ENCODE measurements around the gene DNAJB5.

DNAJB5 gene

DNA sequence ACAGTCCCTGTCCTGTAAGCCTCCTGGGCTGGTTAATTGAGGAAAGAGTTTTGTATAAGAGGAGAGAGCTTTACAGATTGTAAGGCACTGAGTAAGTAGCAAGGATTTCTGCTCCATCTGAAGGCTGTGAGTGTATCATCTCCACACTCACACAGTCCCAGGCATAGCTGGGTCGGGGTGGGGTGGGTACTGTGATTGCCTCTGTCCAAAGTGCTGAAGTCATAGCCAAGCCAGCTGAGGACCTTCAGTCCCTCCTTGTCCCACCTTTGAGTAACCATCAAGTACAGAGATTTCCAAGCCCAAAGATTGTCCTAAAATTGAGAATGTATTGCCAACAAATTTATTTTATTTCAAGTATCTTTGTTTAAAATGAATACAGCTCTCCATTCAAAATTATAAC, 5.5 kb upstream of the DNAJB5 start:
- DNase-seq (ENCODE audit: low read depth), result no peak

DNA sequence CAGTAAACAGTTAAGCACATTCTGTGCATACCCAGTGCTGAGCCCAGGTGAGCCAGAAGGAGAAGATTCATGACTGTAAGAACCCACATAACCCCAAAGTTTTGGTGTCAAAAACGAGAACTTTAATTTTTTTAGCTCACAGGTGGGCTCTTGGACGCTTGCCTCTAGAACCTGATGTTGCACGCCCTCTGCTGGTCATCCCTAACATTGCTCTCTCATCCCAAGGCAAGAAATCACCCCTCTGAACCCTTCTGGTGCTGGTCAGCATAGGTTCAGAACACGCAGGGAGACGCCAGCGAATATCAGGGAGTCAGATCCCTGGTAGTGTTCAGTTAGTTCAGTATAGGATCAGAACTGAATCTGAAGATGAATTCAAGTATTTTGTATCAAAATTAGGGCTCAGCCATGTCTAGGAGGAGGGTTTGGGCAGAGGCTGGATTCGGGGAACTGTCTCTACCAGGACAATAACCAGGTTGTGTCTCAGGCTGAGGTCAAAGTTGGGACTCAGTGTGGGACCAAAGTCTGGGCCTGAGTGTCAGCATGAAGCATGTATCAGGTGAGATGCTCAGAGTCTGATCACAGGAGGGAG, 4.1 kb upstream of the DNAJB5 start:
- DNase-seq (ENCODE audit: low read depth), result peak; percentile 49

DNA sequence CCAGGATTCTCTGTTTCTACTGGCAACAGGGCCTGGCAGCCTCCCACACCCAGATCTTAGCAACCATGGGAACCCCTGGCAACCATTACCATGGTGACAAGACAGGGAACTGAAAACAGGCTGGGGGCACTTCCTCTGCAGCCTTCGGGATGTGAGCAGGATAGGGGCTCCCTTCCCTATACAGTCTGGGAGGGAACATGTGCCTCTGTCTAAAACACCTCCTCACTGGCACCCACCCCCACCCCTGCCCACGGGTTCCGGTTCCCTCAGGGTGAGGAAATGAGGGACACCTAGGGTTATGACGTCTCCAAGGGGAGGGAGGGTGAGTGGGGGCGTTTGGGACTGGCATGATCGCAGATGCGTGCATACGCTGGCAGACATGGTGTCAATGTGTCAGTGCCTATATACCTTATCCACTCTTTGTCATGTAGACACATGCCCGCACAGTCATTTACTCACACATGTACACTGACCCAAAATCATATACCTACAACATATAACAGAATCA, 3.0 kb upstream of the DNAJB5 start:
- DNase-seq (ENCODE audit: low read depth), result no peak

DNA sequence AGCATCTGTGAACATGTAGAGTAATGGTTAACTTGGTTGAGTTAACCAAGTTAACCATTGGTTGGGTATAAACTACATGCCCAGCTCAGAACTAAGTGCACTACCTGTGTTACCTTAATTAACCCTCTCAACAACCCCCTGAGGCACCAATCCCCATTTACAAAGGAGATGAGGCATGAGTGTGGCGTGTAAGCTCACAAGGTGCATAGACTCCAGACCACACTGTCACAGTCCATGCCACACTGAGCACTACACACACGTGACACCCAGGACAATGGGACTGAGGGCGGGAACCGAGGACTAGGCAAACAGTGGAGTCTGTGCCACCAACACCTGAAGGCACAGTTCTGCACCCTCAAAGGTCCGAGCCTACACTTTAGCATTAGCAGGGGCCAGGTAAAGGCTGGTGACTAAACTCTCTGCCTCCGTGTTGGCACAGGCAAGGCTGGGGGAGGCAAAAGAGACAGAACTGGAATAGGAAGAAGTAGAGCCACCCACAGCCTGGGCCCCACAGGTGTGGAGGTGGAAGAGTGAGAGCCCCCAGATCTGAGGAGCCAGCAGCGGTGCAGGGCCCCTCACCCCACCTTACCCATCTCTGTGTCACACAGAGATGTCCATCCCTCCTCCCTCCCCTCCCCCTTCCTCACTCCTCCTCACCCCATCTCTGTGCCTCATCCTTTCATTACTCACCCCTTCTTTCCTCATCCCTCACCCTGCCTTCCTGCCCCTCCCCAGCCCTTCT, 2.2 kb upstream of the DNAJB5 start:
- DNase-seq (ENCODE audit: low read depth), result no peak

DNA sequence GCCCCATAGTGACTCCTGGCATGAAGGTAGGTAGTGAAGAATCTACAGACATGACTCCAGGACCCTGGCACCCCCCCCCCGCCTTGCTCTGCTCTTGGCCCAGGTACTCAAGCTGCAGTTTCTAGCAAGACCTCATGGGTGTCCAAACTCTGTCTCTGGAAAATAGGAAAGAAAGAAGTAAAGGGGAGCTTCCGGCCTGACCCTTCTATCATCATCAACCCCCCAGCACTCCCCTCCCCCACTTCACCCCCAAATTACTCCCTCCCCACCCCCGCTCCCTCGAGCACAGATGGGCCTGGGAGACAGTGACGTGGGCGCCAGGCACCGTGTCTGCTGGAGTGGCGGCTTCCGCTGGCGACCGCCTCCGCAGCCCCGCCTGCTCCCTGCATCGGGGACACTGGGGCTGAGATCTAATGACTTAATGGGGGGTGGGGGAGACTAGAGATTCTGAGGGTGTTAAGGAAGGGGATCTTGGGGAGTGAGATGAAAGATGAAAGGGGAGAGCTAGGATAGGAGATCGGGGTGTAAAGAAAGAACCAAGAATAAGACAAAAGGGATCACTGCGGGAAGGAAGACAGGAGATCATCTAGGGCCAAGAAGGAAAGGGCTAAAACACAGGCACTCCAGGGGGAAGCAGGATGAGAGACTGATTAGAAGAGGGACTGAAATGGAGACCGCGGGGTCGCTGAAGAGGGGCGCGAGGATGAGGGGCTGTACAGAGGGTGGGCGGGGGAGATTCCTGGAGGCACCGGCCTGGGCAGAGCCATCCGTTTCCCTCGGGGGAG, 1.1 kb upstream of the DNAJB5 start:
- DNase-seq (ENCODE audit: low read depth), result no peak

DNA sequence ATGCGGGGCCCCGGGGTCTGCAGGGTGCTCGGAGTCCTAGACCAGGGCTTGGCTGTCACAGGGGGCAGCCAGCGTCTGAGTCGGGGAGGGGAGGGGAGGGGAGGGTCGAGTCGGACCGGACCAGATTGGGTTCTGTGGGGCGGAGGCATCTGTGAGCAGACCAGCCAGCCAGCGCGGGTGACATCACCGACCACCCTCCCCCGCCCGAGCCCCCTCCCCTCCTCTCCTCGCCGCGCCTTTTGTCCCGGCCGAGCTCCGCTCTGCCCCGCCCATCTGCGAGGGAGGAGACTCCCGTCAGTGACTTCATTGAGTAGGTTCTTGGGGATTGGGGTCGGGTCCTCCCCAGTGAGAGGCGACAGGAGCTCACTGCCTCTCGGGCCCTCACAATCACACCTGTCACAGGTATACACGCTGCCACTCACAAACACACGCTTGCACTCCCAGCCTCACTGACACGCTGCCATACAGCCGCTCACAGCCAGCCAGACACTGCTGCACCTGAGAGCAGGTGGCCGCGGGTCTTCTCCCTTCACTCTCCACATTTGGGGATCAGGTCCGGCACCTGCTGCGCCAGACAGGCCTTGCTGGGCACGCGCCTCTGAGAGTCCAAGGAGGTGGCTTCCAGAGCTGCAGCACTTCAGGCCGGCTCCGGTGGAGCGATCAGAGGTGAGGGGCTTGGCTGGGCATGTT, 546 bp downstream of the DNAJB5 start:
- DNase-seq (ENCODE audit: low read depth), result no peak

DNA sequence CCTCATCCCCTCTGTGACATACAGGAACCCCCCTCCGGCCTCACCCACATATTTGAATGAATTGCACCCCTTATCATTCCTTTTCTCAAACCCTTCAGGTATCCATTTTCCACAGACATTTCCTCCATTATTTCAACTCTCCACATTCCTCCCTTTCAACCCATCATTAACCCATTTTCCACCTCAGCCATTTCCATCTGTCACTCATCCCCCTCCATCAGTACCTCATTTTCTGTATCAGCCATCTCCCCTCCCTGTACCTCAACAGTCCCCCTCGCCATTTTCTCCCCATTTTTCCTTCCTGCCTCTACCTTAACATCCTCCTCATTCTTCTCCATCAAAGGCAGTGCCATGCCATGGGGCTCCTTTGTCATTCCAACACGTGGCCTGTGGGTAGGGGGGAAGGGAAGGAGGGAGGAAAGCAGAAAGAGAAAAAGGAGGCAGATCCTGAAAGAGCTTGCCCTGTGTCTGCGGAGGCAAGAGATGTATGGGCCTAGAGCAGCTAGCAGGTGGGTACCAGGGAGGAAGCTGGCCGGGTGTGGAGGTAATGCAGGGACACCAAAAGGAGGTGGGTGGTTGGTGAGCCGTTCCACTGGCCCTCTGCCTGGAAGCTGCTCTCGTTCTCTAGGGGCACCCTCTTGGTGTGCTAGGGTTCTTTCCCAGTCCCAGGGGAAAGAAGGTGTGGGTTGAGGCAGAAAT, 1.5 kb downstream of the DNAJB5 start:
- DNase-seq (ENCODE audit: low read depth), result no peak

DNA sequence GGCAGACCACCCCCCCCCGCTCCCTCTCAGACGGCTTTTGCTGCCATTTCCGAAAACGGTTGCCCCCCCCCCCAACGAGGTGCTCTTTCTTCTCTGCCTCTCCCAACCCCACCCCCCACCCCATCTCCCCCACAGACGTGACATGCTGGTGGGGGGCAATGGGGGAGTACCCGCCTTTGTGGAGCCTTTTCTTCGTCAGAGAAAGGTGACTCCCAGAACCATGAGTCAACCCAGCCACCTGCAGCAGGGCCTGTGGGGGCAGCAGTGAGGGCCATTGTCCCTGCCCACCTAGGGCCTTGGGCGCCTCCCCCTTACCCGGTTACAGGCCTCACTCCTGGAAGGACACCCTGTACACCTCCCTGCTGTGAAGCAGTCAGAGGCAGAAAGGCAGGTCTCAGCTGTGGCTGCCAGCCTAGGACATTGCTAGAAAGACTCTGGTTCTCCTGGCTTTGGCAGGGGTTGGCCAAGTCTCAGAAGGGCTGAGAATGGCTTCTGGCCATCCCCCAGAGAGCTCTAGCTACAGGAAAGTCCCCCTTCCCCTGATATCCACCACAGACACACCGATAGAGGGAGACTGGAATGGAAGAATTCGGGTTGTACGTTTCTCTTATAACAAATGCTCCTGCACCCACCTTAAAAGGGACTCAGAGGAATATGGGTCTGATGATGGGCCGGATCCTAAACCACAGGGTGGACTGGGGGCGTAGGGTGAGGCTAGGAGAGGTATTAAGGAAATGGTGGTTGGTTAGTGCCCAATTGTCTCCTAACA, 2.2 kb downstream of the DNAJB5 start:
- DNase-seq (ENCODE audit: low read depth), result no peak

DNA sequence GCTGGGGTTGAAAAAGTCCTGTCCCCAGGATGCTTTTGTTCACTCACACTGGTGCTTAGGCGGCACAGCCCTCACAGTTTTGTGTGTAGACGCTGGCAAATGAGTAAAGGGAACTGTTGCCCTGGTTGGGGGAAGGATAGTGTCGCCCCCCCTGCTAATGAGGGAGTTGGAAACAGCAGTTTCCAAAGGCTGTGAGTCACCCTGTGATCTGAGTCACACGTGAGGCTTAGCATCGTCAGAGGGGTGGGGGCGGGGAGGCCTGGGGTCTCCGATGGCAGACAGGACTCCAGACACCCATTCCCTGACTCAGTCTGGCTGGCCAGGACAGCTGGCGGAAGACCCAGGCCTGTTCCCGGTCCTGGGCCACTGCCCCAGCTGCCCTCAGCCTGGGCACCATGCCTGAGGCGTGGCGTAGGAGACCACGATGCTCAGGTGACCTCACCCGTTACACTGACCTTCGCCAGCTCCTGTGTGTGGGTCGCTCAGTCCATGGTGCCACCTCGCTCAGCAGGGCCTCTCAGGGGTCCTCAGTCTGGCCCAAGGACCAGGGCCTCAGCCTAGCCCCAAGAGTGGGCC, 2.9 kb downstream of the DNAJB5 start:
- DNase-seq (ENCODE audit: low read depth), result peak; percentile 86

DNA sequence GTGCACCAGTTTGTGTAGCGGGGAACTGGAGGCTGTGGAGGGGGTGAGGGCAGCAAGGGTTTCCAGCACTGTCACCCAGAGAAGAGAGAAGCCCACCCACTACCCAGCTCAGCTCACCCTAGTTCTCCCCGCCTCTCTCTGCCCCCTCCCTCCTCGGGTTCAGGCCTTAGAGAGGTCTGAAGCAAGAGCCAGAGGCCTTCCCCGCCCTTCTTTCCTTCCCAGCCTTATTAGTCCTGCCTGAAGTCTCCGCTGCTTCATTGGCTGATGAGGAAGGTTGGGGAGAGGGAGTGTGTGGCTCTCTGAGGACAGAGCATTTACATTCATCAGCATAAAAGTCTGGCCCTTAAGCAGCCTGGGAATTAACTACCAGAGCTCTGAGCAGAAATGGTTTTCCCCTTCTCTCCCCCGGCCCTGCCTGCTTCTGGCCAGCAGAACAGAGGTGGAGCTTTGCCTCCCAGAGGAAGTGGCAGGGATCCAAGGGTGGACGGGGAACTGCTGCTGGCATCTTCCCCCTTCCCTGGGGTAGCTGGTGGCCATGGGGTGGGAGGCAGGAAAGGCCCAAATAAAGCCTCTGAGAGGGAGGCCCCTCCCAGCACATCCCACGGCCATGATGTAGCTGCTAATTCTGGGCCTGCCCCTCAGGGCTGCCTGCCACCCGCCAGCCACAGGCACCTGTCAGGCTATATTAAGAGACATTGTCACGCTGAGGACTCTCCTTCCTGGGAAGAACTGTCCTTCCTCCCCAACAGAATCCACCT, 4.1 kb downstream of the DNAJB5 start:
- DNase-seq (ENCODE audit: low read depth), result no peak

DNA sequence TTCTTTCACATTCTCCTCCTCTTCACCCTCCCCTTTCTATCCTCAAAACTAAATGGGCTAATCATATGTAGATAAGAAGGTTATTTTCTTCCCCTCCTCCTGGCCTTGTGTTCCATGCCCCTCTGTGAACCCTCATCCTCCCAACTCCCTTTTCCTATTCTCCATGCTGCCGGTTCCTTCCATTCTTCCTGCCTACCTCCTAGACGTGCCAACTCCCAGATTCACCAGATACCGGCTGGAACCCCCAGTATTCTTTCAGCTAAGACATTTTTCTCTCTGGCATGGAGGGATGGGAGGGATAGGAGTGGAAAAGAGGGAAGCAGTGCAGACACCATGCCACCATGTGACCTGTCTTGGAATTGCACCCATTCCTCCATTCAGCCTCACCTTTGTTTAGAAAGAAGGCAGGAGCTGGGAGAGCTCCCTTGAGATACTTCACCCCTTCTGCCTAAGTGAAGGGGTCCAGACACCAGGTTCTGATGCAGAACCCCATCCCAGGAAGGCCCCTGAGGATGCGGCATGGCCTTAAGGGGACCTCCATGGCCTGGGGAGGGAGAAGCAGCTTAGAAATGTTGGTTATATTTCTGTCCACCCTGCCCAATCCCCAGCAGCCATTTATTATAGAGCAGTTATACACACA, 4.8 kb downstream of the DNAJB5 start:
- peak; percentile 33 for DNase-seq (ENCODE audit: low read depth)

DNA sequence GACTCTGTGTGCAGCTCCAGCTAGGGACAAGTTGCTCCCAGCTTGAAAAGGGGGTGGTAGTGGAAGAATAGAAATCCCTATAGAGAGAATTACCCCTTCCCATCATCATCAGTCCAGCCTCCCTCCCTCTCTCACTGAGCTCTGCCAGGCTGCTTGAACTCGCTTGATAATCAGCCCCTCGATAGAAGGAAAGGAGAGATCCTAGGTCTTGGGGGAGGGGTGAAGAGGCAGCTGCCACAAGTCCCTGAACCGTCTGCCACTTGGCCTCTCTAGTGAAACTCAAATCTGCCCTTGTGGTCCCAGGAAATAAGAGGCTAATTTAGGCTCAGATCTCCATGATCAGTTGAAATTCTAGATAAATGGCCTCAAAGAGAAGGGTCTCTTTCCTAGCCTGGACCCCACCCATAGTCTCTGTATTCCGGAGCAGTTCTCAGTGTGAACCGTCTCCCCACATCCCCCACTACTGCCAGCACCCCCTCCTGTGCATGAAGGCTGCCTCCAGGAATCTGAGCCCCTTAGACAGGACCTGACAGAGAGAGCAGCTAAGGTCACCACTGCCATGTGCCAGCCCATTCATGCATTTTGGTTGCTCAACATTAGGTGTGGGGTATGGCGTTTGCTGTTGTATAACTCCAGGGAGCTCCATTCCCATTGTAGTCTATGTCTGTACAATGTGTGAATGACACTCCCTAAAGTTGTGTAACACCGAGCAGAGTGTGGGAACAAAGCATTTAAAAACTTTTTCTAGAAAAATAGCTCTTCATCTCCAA, 5.5 kb downstream of the DNAJB5 start:
- no peak for DNase-seq (ENCODE audit: low read depth)

DNA sequence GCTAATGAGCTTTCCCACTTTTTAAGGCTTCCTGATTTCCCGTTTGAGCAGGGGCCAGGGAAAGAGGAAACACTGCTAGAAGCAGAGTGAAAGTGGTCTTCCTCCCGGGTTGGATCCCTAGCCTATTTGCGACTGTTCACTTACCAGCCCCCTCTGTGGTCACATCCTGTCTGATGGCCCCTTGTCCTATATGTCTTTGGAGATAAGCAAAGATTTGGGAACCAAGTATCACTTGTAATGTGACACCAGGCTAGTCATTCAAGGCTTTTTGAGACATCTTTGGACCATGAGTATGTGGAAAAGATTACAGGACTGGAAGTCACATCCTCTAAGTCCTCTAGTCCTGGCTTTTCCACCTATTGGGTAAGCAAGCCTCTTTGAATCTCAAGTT, 6.1 kb downstream of the DNAJB5 start:
- DNase-seq (ENCODE audit: low read depth), result no peak

DNA sequence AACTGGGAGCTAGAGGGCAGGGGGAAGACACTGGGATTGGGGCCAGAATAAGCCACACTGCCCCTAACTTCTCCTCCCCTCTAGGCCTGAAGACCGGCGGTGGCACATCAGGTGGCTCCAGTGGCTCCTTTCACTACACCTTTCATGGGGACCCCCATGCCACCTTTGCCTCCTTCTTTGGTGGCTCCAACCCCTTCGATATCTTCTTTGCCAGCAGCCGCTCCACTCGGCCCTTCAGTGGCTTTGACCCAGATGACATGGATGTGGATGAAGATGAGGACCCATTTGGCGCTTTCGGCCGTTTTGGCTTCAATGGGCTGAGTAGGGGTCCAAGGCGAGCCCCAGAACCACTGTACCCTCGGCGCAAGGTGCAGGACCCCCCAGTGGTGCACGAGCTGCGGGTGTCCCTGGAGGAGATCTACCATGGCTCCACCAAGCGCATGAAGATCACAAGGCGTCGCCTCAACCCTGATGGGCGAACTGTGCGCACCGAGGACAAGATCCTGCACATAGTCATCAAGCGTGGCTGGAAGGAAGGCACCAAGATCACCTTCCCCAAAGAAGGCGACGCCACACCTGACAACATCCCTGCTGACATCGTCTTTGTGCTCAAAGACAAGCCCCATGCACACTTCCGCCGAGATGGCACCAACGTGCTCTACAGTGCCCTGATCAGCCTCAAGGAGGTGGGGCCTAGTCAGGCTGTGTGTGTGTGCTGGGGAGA, 6.8 kb downstream of the DNAJB5 start:
- DNase-seq (ENCODE audit: low read depth), result no peak

DNA sequence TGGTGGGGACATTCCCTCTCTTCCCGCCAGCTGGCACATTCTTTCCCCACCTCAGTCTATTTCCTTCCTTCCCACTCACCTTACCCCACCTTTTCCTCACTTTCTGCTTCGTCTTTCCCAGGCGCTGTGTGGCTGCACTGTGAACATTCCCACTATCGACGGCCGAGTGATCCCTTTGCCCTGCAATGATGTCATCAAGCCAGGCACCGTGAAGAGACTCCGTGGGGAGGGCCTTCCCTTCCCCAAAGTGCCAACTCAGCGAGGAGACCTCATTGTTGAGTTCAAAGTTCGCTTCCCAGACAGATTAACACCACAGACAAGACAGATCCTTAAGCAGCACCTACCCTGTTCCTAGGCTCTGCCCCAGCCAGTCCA, 7.3 kb downstream of the DNAJB5 start:
- DNase-seq (ENCODE audit: low read depth), result no peak

DNA sequence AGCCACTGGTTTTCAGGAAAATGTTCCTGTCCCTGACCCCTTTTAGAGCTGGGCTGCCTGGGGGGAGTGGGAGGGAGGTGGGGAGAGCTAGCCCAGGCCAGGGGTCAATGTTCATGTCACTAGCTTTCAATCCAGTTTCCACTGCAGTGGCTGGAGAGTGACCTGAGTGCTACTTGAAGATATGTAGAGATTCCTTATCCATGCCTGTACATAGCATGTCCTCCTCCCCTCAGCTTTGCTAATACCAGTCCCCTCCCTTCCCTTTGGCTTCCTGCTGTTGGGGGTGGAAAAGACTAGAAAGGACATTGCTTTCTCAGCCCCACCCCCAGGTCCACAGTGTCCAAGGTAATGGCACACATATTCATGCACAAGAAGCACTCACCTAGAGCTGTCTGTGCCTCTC, 7.8 kb downstream of the DNAJB5 start:
- DNase-seq (ENCODE audit: low read depth), result no peak

DNA sequence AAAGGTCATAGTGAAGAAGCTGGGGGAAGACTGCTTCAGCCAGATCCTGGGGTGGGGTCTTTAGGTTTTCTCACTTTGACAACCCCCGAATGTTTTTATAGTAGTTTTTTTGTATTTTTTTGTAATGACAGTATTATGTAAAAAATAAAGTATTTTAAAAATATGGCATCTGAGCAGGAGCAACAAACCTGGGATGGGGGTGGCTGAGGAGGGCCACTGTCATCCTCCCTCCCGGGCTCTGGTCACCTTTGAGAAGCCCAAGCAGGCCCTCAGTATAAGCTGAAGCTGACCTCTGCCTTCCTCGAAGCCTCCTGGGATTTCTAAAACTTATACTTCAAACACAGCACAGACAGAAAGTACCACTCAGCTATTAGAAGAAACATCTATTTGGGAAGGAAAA, 8.7 kb downstream of the DNAJB5 start:
- no peak for DNase-seq (ENCODE audit: low read depth)

DNA sequence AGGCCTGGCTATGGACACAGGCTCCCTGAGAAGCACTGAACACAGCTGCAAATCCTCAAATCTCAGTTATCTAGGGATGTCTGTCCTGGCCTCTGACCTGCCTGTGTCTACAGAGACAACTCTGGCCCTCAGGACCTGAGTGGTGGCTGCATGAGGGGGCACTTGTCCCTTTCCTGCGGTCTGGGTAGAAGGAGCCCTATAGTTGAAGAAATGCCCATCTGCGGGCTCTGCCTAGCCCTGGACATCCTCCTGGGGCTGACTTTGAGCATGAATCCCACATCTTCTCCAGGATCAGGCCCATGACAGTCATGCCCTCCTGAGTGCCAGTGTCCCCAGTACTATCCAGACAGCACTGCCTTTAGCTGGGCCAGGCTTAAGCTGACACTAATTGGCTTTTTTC, 10.0 kb downstream of the DNAJB5 start:
- no peak for DNase-seq (ENCODE audit: low read depth)
